Choroid plexus epithelial cell (primary cell): ENCODE data around the gene FA2H.
A peak's percentile ranks its signal among the peaks of the same experiment; 100 is the strongest.

ENCODE experiments used
- DNase-seq: peaks from one replicate; pipeline ENCODE4 v3.0.0-alpha.2; 2010; ENCODE audit warnings: low read depth
- H3K4me3 ChIP-seq: 2 replicates; pipeline ENCODE4 v1.5.1; 2011; ENCODE audit warnings: low read depth, mild to moderate bottlenecking, control low read depth, low read length, moderate library complexity
- TF ChIP-seq, protein P1 (sequence below): conservative IDR thresholded peaks from 2 replicates; pipeline ENCODE4 v1.5.1; 2011; ENCODE audit warnings: low read depth, mild to moderate bottlenecking, control low read depth, inconsistent platforms, low read length, moderate library complexity

Gene FA2H

GRCh38 chr16:74666425-74667254 lies 108.0 kb downstream of the FA2H start, which contains the start of gene RFWD3:
Gene RFWD3 (minus strand): TSS chr16:74666877. CDS start chr16:74661449, 5,428 bp downstream.
- TF ChIP-seq, protein P1, sequence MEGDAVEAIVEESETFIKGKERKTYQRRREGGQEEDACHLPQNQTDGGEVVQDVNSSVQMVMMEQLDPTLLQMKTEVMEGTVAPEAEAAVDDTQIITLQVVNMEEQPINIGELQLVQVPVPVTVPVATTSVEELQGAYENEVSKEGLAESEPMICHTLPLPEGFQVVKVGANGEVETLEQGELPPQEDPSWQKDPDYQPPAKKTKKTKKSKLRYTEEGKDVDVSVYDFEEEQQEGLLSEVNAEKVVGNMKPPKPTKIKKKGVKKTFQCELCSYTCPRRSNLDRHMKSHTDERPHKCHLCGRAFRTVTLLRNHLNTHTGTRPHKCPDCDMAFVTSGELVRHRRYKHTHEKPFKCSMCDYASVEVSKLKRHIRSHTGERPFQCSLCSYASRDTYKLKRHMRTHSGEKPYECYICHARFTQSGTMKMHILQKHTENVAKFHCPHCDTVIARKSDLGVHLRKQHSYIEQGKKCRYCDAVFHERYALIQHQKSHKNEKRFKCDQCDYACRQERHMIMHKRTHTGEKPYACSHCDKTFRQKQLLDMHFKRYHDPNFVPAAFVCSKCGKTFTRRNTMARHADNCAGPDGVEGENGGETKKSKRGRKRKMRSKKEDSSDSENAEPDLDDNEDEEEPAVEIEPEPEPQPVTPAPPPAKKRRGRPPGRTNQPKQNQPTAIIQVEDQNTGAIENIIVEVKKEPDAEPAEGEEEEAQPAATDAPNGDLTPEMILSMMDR: no peak
- peak; percentile 99 for DNase-seq

GRCh38 chr16:74666010-74666421 lies 108.6 kb downstream of the FA2H start:
- TF ChIP-seq, protein P1: no peak
- no peak for DNase-seq
- H3K4me3 ChIP-seq: peak overlapping the region; percentile 93

More at GRCh38 chr16:74666425-74667254, 108.0 kb downstream of the FA2H start, which contains the start of gene RFWD3:
- H3K4me3 ChIP-seq: peak within 1 kb of the TSS; percentile 93
